NCI-H524 (cell line): ENCODE measurements around the gene DNAJA4.

ENCODE experiments used
- DNase-seq, 2 experiments: peaks; one replicate each; lab custom pipeline; 2025; lab: John Stamatoyannopoulos, UW

DNAJA4 gene

GRCh38 chr15:78280319-78281072, 16.1 kb downstream of the DNAJA4 start:
- no peak for DNase-seq

DNA sequence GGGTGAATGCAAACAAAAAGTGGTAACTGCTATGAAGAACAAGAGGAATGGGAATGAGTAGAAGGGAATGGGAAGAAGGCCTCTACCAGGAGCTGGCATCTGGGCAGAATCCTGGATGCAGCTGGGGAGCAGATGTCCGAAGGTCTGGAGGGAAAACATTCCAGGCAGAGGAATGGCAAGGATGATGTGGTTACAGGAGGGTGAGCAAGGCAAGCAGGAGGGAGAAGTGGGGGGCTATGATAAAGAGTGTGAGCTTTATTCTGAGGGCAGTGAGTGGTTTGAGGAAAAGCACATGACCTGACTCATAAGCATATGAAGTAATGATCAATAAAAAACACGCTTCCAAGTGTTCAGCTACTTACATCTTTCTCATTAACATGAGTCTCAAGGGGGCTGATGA, 18.0 kb downstream of the DNAJA4 start:
- DNase-seq = no peak

DNA sequence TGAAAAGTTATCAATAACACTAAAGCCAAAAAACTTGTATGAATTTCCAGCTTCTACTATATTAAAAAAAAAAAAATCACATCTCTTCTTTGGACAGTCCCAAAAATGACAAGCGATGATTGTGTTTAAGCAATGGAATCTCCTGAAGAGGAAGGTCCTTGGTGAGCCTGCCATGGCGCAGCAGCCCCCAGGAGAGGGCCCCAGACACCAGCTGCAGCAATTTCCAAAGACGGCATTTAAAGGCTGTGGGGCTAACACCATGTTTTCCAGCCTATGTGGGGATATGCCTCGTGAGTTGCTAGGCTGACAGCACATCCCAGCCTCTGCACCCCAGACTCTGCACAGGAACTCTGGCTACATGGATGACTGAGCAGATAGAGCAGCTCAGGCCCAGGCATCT, 20.4 kb downstream of the DNAJA4 start:
- no peak for DNase-seq

GRCh38 chr15:78290222-78290621, 25.9 kb downstream of the DNAJA4 start:
- no peak for DNase-seq

GRCh38 chr15:78291052-78291451, 26.7 kb downstream of the DNAJA4 start:
- no peak for DNase-seq

- no peak for DNase-seq
These were observed 27.3 kb downstream of the DNAJA4 start for GRCh38 chr15:78291698-78292097.

DNA sequence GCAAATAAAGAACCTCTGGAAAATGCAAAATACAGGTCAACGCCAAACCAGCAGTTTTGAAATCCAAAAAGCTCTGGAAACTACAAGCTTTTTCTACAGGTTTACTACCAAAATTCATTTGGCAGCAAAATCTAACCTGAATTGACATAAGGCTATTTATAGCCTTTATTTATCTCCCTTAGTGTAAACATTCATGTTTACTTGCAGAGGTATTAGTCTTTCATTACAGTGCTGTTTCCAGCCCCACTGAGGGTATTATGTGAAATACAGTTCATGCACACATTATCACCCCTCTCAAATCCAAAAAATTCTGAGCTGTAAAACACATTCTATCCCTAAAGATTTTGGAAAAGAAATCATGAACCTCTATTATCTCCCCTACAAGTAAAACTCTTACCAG, 27.9 kb downstream of the DNAJA4 start:
- DNase-seq = no peak

- peak; percentile 89 to 97 for DNase-seq
These were observed 35.0 kb downstream of the DNAJA4 start, which contains the start of gene SKIC8 for GRCh38 chr15:78299101-78299930. SKIC8 (minus strand) TSS chr15:78299609; CDS start chr15:78295686, 3,923 bp downstream.

GRCh38 chr15:78301326-78301725, 37.0 kb downstream of the DNAJA4 start:
- no peak for DNase-seq

DNA sequence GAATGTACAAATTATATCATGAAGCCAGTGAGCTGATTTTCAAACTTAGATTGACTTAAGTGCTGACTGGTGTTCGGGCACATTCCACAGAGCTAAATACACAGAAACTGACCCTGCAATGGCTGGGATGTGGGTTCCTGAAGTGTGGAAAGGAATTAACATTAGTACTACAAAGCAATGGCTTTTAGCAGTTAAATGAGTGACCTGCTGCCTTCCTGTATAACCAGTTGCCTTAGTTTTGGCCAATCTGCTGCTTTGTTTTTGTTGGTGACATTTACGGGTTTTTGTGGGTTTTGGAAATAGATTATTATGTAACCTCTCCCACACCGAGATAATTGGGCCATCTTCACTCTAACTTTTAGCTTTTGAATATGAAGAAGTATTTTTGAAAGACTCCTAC, 37.5 kb downstream of the DNAJA4 start:
- no peak for DNase-seq

GRCh38 chr15:78302579-78303312, 38.4 kb downstream of the DNAJA4 start:
- DNase-seq = no peak

GRCh38 chr15:78304216-78305066, 40.1 kb downstream of the DNAJA4 start:
- no peak for DNase-seq

GRCh38 chr15:78306176-78306774, 41.9 kb downstream of the DNAJA4 start:
- DNase-seq = no peak

DNA sequence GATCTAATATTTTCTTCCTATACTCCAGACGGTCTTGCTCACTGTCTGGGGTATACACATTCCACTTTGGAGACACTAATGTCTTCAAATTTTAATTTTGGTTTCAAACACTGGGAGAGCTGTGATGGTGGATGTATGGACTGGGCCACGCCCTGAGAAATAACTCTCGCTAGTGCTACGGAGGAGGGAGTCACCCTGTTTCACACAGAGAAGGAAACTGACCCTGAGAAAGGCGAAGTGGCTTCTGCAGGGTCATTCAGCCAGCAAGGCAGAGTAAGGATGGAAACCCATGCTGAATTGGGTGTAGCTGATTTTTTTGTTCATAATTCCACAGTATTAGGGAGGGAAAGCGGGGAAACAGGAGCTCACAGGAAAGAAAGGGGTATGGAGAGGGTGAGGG, 43.6 kb downstream of the DNAJA4 start:
- no peak for DNase-seq

DNA sequence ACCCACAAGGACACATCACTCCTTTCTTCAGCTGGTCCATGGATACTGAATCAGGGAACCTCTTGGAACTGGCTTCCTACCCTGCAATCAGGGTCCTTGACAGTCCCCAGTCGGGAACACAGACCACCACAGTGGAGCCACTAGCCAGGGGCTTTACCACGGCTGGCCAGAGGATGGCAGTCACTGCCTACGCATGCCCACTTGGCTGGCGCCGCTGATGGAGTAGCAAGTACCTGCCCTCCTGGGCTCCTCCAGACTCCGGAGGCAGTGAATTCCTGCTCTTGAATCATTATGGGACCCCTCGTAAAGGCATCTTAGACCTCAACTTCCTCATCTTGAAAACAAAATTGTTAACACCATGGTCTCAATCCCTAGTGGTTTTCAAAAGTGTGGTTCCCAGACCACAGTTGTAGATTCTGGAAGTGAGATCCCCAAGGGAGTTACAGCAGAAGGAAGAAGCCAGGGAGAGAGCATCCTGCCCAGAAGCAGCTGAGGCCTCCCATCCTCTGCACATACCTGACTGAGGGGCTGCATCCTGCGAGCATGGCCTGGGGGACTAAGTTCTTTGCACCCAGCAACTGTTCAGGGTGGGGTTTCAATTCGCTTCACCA, 44.2 kb downstream of the DNAJA4 start:
- DNase-seq = peak; percentile 82 to 89

GRCh38 chr15:78311292-78311691, 46.9 kb downstream of the DNAJA4 start:
- DNase-seq = peak in 1 of 2 experiments; percentile 14

DNA sequence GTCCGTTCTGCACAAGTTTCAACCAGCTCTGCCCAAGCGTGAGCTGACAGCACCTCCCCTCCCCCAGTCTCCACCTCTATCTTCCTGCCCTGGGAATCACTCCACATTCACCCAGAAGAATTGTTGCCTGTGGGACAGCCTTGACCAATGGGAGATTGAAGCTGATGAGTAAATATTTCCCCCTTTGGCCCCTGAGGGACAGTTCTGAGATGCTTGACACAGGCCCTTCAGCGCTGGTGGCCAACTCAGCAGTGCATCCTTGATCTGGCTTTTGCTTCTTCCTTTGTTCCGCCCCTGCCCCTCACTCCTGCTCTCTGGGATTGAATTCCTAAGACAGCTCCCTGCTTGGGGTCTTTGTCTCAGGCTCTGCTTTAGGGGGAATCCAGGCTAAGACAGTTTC, 48.2 kb downstream of the DNAJA4 start:
- DNase-seq = no peak

DNA sequence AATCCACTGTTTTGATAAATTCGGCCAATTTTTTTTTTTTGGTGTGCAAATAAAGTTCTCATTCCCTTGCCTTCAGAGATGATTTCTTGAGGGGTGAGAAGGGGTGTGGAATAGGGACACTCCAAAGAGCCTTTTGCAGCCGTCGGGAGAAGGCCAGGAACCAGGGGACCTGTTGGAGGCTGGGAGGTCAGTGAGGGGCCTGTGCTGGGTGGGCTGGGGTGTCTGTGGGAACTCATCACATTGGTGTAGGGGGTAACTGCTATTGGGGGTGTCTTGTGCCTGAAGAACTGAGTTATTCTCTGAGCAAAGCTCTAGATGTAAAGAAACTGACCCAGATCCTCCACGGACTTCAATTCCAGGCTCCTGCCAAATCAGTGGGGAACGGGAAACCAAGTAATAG, 48.6 kb downstream of the DNAJA4 start:
- DNase-seq = no peak

GRCh38 chr15:78313383-78313782, 49.0 kb downstream of the DNAJA4 start:
- DNase-seq = no peak

DNA sequence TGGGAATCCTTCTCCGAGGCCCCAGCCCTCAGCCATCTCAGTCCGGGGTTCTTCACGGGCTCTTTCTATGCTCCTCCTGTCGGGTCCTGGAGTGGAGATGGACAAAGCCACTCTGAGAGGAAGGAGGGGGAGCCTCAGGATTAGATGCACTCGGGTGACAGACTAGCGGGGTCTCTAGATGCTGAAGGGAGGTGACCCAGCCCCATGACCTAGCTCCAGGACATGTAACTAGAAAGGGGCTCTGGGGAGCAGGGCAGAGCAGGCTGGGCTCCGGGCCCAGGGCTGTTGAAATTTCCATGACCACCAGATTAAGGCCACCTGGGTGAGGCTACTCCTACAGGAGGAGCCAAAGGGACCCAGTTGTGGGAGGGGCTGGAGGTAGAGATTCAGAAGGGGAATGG, 49.8 kb downstream of the DNAJA4 start:
- DNase-seq = no peak
